PFSK-1 (cell line): ENCODE data around the gene RPL31.

ENCODE experiments used
- FOXP2 ChIP-seq: optimal IDR thresholded peaks from 2 replicates; pipeline ENCODE3; 2011; ENCODE audit warnings: borderline replicate concordance, control low read depth, inconsistent platforms; ENCODE audit not compliant: insufficient read depth; ENCODE audit errors: extremely low read length, extremely low read depth
- POLR2AphosphoS5 ChIP-seq: IDR thresholded peaks from 2 replicates; pipeline ENCODE4 v1.6.1; 2012; ENCODE audit warnings: low read depth, mild to moderate bottlenecking, control low read depth, low read length, moderate library complexity
- SIN3A ChIP-seq: IDR thresholded peaks from 2 replicates; pipeline ENCODE4 v1.6.1; 2012; ENCODE audit warnings: mild to moderate bottlenecking, low read length, moderate library complexity, borderline replicate concordance; ENCODE audit not compliant: insufficient read depth
- TAF1 ChIP-seq: IDR thresholded peaks from 2 replicates; pipeline ENCODE4 v1.6.1; 2012; ENCODE audit warnings: low read length, control low read depth, borderline replicate concordance; ENCODE audit not compliant: insufficient read depth
- TF ChIP-seq, protein P1 (sequence below), 2 experiments: IDR thresholded peaks; 2 replicates each; pipeline versions ENCODE4 v1.6.1 to v1.8.0; 2011 to 2012; ENCODE audit warnings: low read depth in 2 of 2, low read length in 2 of 2, control low read depth in 1 of 2, inconsistent platforms in 1 of 2, mild to moderate bottlenecking in 1 of 2, moderate library complexity in 1 of 2; ENCODE audit not compliant: insufficient read depth in 1 of 2

Gene RPL31

DNA sequence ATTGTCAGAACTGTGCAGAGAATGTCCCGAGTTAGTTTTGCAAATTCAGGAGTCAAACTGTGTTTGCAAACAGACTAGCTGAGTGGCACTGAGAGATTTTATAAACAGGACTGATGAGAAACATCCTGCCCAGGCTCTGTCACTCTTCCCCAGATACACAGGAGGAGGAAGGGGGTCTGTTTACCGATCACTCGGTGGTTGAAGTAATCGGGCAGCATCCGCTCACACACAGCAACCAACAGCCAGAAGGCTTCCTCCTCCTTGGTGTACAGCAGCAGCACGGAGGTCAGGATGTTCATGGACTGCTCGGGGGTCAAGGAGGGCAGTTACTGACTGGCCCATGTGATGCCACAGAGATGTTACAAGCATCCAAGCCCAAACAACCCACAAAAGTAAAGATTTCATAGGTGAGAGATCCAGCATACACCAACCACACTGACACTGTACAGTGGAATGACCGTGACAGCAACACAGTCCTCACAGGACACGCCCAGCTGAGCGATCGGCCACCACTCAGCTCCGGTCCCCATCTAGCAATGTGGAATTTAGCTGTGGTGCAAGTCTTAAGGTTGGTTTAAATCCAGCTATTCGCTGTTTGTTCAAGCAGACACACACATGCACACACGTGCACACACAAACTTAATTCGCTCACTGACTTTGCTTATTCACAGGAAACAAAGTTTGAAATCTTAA is 30.1 kb downstream of the RPL31 start:
- no peak for TF ChIP-seq TAF1
- no peak for TF ChIP-seq POLR2AphosphoS5
- TF ChIP-seq, protein P1, sequence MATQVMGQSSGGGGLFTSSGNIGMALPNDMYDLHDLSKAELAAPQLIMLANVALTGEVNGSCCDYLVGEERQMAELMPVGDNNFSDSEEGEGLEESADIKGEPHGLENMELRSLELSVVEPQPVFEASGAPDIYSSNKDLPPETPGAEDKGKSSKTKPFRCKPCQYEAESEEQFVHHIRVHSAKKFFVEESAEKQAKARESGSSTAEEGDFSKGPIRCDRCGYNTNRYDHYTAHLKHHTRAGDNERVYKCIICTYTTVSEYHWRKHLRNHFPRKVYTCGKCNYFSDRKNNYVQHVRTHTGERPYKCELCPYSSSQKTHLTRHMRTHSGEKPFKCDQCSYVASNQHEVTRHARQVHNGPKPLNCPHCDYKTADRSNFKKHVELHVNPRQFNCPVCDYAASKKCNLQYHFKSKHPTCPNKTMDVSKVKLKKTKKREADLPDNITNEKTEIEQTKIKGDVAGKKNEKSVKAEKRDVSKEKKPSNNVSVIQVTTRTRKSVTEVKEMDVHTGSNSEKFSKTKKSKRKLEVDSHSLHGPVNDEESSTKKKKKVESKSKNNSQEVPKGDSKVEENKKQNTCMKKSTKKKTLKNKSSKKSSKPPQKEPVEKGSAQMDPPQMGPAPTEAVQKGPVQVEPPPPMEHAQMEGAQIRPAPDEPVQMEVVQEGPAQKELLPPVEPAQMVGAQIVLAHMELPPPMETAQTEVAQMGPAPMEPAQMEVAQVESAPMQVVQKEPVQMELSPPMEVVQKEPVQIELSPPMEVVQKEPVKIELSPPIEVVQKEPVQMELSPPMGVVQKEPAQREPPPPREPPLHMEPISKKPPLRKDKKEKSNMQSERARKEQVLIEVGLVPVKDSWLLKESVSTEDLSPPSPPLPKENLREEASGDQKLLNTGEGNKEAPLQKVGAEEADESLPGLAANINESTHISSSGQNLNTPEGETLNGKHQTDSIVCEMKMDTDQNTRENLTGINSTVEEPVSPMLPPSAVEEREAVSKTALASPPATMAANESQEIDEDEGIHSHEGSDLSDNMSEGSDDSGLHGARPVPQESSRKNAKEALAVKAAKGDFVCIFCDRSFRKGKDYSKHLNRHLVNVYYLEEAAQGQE (IDR thresholded peaks at IDR 0.05; ENCODE audit: insufficient read depth in 1 of 2, low read depth in 2 of 2, low read length in 2 of 2) = no peak
- TF ChIP-seq FOXP2 = peak; percentile 97

DNA sequence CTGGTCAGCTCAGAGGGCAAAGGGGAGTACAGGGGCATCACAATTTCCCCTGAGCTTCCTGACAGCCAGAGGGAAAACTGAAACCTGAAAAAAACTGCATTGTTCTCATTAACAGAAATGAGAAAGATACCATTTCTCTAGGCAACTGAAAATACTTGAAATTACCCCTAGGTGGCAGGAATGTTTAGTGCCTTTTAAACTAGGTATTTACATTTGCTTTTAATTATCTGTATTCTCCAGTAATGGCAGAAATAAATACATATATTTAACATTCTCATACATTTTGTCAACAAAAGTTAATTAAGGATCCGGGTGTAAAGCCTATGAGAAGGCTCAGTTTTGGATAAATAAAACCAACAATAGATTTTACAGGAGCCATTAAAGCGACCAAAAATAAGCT is 34.5 kb downstream of the RPL31 start:
- TF ChIP-seq FOXP2 (no peak), POLR2AphosphoS5 (no peak), TAF1 (no peak), SIN3A (no peak)
- TF ChIP-seq, protein P1 (IDR thresholded peaks at IDR 0.05; ENCODE audit: insufficient read depth in 1 of 2, low read depth in 2 of 2, low read length in 2 of 2) = no peak

DNA sequence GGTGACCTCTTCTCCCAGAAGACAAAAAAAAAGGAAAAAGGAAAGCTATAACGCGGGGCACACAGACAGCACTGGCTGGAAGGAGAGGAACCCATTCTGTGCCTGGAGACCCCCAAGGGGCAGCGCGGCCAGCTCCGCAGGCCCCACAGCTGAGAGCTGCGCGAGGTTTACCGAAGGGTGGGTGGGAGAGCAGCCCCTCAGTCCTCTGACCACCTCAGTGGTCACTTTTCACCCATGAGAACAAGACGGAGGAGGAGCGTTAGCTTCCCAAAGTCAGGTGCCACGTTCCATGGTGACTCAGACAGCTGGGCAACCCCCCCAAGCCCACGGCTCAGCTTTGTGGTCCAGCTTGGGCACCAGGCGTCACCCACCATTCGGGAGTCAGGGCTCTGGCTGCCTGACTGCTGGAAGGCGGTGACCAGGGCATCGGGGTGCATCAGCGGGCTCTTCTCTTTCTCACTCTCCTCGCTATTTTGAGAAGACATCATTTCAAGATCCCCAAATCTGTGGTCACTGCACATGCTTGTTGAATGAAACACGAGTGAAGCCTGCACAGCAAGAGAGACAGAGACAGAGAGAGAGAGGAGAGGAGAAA is 35.2 kb downstream of the RPL31 start:
- TF ChIP-seq, protein P1 (IDR thresholded peaks at IDR 0.05; ENCODE audit: insufficient read depth in 1 of 2, low read depth in 2 of 2, low read length in 2 of 2) = no peak
- TF ChIP-seq SIN3A = no peak
- TF ChIP-seq POLR2AphosphoS5 = no peak
- TF ChIP-seq FOXP2 = no peak
- no peak for TF ChIP-seq TAF1

DNA sequence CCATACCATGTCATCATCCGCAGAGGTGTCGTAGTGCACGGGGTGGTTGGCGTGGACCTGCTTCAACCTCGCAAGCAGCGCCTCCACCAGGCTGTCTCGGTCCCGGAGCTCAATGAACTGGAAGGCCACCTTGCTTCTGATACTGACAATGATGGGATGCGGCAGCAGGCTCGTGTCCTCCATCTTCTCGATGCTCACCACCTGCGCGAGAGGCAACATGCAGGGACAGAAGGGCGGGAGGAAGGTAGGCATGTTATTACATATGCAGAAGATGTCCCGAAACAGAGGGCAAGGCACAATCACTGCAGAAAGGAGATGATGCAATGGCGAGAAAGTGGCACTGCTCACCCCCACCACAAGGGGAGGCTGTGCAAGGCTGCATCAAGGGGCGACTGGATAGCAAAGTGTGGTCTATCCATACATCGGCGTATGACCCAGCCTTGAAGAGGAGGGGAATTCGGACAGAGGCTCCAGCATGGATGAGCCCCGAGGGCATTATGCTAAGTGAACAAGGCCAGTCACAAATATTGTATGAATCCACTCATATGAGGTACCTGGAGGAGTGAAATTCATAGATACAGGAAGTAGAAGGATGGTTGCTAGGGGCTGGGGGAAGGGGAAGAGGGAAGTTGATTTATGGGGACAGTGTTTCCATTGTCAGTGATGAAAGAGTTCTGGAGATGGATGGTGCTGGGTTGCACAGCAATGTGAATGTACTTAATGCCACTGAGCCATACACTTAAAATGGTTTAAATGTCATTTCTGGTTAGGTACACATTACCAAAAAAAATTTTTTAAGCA is 36.6 kb downstream of the RPL31 start:
- TF ChIP-seq SIN3A (no peak), FOXP2 (no peak), TAF1 (no peak), POLR2AphosphoS5 (no peak)
- TF ChIP-seq, protein P1 (IDR thresholded peaks at IDR 0.05; ENCODE audit: insufficient read depth in 1 of 2, low read depth in 2 of 2, low read length in 2 of 2) = no peak
